Fibroblast of skin of back (primary cell): ENCODE results near the gene RNF138.
"Not testable (repeated sequence)": the region's sequence is repeated elsewhere in the genome, so short reads cannot be mapped to it uniquely, and the experiment has no call there.

Experiments used
- DNase-seq: peaks from one replicate; pipeline ENCODE4 v3.0.0-alpha.2; 2013

Gene RNF138

DNA sequence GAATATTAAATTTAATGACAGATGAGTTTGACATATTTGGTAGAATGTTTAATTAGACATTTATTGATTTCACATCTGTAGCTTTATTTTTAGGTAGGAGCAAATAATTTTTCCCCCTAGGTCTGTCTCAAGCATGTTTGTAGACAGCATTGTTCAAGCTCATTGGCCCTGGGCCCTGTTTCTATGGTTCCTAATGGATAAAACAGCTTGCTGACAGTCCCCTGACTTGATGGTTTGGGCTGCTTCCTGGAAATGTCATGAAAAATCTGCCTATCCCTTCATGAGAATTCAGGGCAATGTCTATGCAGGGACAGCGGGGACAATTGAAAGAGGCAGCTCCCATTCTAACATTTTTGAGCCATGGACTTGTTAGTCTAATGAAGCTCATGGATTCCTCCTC lies 83.6 kb downstream of the RNF138 start:
- DNase-seq = no peak

- not testable (repeated sequence) for DNase-seq
Measured at GRCh38 chr18:32176745-32177144, 85.1 kb downstream of the RNF138 start.

- DNase-seq = no peak
Measured at GRCh38 chr18:32177530-32177929, 85.9 kb downstream of the RNF138 start.
